GM23248 (cell line): Measurements from ENCODE around the gene CRYBB2. TPM values are rescaled to one million over a fixed set of nuclear protein-coding genes. Genes with fewer than 3 reads are reported as not detected.
A peak's percentile ranks its signal among the peaks of the same experiment; 100 is the strongest.

Experiments used
- DNase-seq: peaks from one replicate; pipeline ENCODE4 v3.0.0-alpha.2; 2015
- H2AFZ ChIP-seq: fragments of 200-600 bp; sonication (generic); 2 replicates; pipeline ENCODE4 v1.6.1; 2016; ENCODE audit warnings: antibody characterized with exemption
- H3F3A ChIP-seq: fragments of 200-600 bp; sonication (generic); 2 replicates; pipeline ENCODE4 v1.6.1; 2016; ENCODE audit warnings: mild to moderate bottlenecking, antibody characterized with exemption, mixed run types; ENCODE audit not compliant: insufficient read depth
- H3K27ac ChIP-seq: fragments of 200-600 bp; sonication (generic); 2 replicates; pipeline ENCODE4 v1.5.1; 2016; ENCODE audit warnings: mild to moderate bottlenecking
- H3K27me3 ChIP-seq: fragments of 200-600 bp; sonication (generic); replicated peaks from 2 replicates; pipeline ENCODE4 v1.6.1; 2016; ENCODE audit warnings: mild to moderate bottlenecking; ENCODE audit not compliant: insufficient read depth
- H3K36me3 ChIP-seq: fragments of 200-600 bp; sonication (generic); 2 replicates; pipeline ENCODE4 v1.6.1; 2016; ENCODE audit warnings: low read depth, mild to moderate bottlenecking
- H3K4me1 ChIP-seq: fragments of 200-600 bp; sonication (generic); 2 replicates; pipeline ENCODE4 v1.6.1; 2016; ENCODE audit warnings: mild to moderate bottlenecking; ENCODE audit not compliant: insufficient read depth
- H3K4me2 ChIP-seq: fragments of 200-600 bp; sonication (generic); one replicate; pipeline ENCODE4 v1.6.1; 2016; ENCODE audit warnings: mild to moderate bottlenecking; ENCODE audit not compliant: unreplicated experiment
- H3K4me3 ChIP-seq: fragments of 200-600 bp; sonication (generic); 2 replicates; pipeline ENCODE4 v1.5.1; 2016; ENCODE audit warnings: mild to moderate bottlenecking
- H3K79me2 ChIP-seq: fragments of 200-600 bp; sonication (generic); 2 replicates; pipeline ENCODE4 v1.6.1; 2016; ENCODE audit warnings: mild to moderate bottlenecking; ENCODE audit not compliant: insufficient read depth
- H3K9ac ChIP-seq: fragments of 200-600 bp; sonication (generic); 2 replicates; pipeline ENCODE4 v1.6.1; 2016; ENCODE audit warnings: mild to moderate bottlenecking
- H3K9me2 ChIP-seq: fragments of 200-600 bp; sonication (generic); 2 replicates; pipeline ENCODE4 v1.6.1; 2016; ENCODE audit warnings: mixed run types, mild to moderate bottlenecking, moderate library complexity; ENCODE audit not compliant: insufficient read depth
- H3K9me3 ChIP-seq: fragments of 200-600 bp; sonication (generic); one replicate; pipeline ENCODE4 v1.6.1; 2017; ENCODE audit warnings: low read depth
- H4K20me1 ChIP-seq: fragments of 200-600 bp; sonication (generic); 2 replicates; pipeline ENCODE4 v1.6.0; 2016; ENCODE audit not compliant: insufficient read depth
- EZH2 ChIP-seq: fragments of 200-600 bp; sonication (generic); IDR thresholded peaks from 2 replicates; pipeline ENCODE4 v1.6.1; 2018; ENCODE audit warnings: antibody characterized with exemption, mild to moderate bottlenecking; ENCODE audit not compliant: insufficient read depth, poor library complexity, severe bottlenecking
- EZH2phosphoT487 ChIP-seq: fragments of 200-600 bp; sonication (generic); IDR thresholded peaks from 2 replicates; pipeline ENCODE4 v1.6.1; 2018; ENCODE audit warnings: antibody characterized with exemption, moderate library complexity, mild to moderate bottlenecking, low read depth; ENCODE audit not compliant: insufficient read depth
- WGBS, 2 experiments: methylation state at CpG; one replicate each; pipeline ENCODE4 v1.1.6; 2015 to 2017; ENCODE audit warnings: low lambda C conversion rate in 2 of 2, low coverage in 1 of 2; ENCODE audit errors: missing lambda C conversion rate in 2 of 2; 5-methylcytosine and 5-hydroxymethylcytosine counted together
- in situ Hi-C: fragments of 300-500 bp; cut with MboI; formaldehyde crosslinking; loops from 2 replicates; pipeline ENCODE4 v1.15.0; 2020
- polyA plus RNA-seq: library from polyadenylated mRNA; unstranded; fragments of >200 nt; fragmentation: Nextera tagmentation; extraction: Ambion mirVana; gene quantifications from 2 replicates; pipeline ENCODE4 v1.2.1, GENCODE V29; 2016
- total RNA-seq: library from RNA; depleted of rRNA; stranded (reverse); fragments of >200 nt; shearing (Covaris generic); gene quantifications from 2 replicates; pipeline ENCODE4 v1.2.3, GENCODE V29; 2014

CRYBB2 gene
- total and polyA plus RNA-seq, 2 experiments from 2014 or later = not detected

GRCh38 chr22:25192406-25192805 lies 27.0 kb upstream of the CRYBB2 start:
- WGBS, 2 experiments = 55 to 58% methylated on average over 12 of the region's 12 CpGs
- Histone ChIP-seq H3K4me1 (no peaks in the 10 kb centered on the region), H3K9me3 (no peaks in the 10 kb centered on the region), H3K9me2 (no peaks in the 10 kb centered on the region), H3K4me3 (no peak overlapping the region), H3K27me3 (no peaks in the 10 kb centered on the region), H2AFZ (no peak overlapping the region), H3K4me2 (no peak overlapping the region), H3K36me3 (no peaks in the 10 kb centered on the region), H3K9ac (no peak overlapping the region), H3F3A (no peaks in the 10 kb centered on the region), H3K27ac (no peak overlapping the region), H4K20me1 (no peaks in the 10 kb centered on the region), H3K79me2 (no peaks in the 10 kb centered on the region)
- in situ Hi-C loops = no loop called here
- no peak for DNase-seq
- TF ChIP-seq EZH2phosphoT487 (no peak), EZH2 (no peak)

GRCh38 chr22:25193130-25193529 lies 26.3 kb upstream of the CRYBB2 start:
- H3F3A ChIP-seq = no peaks in the 10 kb centered on the region
- H3K36me3 ChIP-seq = no peaks in the 10 kb centered on the region
- no peaks in the 10 kb centered on the region for H3K27me3 ChIP-seq
- WGBS, 2 experiments = 27 to 30% methylated on average over 4 of the region's 4 CpGs
- H3K79me2 ChIP-seq = no peaks in the 10 kb centered on the region
- H3K4me3 ChIP-seq = no peak overlapping the region
- no peak for DNase-seq
- in situ Hi-C loops = no loop called here
- TF ChIP-seq EZH2 (no peak), EZH2phosphoT487 (no peak)
- no peaks in the 10 kb centered on the region for H3K9me2 ChIP-seq
- no peak overlapping the region for H3K9ac ChIP-seq
- H3K4me1 ChIP-seq = no peaks in the 10 kb centered on the region
- no peak overlapping the region for H3K27ac ChIP-seq
- no peaks in the 10 kb centered on the region for H4K20me1 ChIP-seq
- no peak overlapping the region for H3K4me2 ChIP-seq
- no peaks in the 10 kb centered on the region for H3K9me3 ChIP-seq
- H2AFZ ChIP-seq = no peak overlapping the region

GRCh38 chr22:25193548-25193947 lies 25.9 kb upstream of the CRYBB2 start:
- WGBS, 2 experiments = 27 to 31% methylated on average over 3 of the region's 3 CpGs
- in situ Hi-C loops = no loop called here
- Histone ChIP-seq H3K9me3 (no peaks in the 10 kb centered on the region), H2AFZ (no peak overlapping the region), H3K27ac (no peak overlapping the region), H4K20me1 (no peaks in the 10 kb centered on the region), H3K36me3 (no peaks in the 10 kb centered on the region), H3K27me3 (no peaks in the 10 kb centered on the region), H3K9me2 (no peaks in the 10 kb centered on the region), H3K4me2 (no peak overlapping the region), H3K79me2 (no peaks in the 10 kb centered on the region), H3K4me3 (no peak overlapping the region), H3F3A (no peaks in the 10 kb centered on the region), H3K9ac (no peak overlapping the region), H3K4me1 (no peaks in the 10 kb centered on the region)
- TF ChIP-seq EZH2phosphoT487 = no peak
- DNase-seq = peak; percentile 7

DNA sequence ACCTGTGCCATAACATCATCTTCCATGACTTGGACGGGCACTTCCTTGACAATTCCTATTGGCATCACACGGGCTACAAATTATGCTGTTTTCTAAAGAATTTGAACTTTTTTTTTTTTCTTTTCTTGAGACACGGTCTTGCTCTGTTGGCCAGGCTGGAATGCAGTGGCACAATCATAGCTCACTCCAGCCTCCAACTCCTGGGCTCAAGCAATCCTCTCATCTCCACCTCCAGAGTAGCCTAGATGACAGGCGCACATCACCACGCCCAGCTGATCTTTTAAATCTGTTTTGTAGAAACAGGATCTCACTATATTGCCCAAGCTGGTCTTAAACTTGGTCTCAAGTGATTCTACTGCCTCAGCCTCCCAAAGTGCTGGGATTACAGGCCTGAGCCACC lies 23.1 kb upstream of the CRYBB2 start:
- Histone ChIP-seq H3K9ac (no peak overlapping the region), H3K79me2 (no peaks in the 10 kb centered on the region), H3K9me3 (no peaks in the 10 kb centered on the region), H3K9me2 (no peaks in the 10 kb centered on the region), H3K36me3 (no peaks in the 10 kb centered on the region), H3K4me3 (no peak overlapping the region), H3K4me2 (no peak overlapping the region), H4K20me1 (no peaks in the 10 kb centered on the region), H3F3A (no peaks in the 10 kb centered on the region), H3K27ac (no peak overlapping the region), H3K27me3 (no peaks in the 10 kb centered on the region), H2AFZ (no peak overlapping the region), H3K4me1 (no peaks in the 10 kb centered on the region)
- TF ChIP-seq EZH2phosphoT487 = no peak
- no peak for TF ChIP-seq EZH2
- 41 to 43% methylated on average over 5 of the region's 5 CpGs for WGBS, 2 experiments
- in situ Hi-C loops = no loop called here
- DNase-seq = no peak

DNA sequence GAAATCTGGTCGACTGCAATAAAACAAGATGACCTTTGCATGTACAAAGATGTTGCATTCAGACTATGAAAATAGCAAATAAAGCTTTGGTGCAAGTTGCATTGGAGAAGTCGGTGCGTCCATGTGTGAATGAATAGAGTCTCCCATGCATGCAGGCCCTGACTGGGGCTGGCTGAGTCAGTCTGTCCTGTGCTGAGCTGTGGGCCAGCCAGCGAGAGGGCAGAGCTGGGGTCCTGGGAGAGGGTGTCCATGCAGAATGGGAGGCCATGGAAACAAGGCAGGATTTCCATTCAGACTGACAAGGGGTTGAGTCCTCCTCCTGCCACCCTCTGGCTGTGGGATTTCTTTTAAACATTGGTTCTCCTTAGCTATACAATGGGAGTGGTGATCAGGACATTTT lies 22.1 kb upstream of the CRYBB2 start:
- Histone ChIP-seq H3K9me3 (no peaks in the 10 kb centered on the region), H3K27me3 (peaks cover 5% of the 10 kb centered on the region; the same call in 1 of the 2 replicates), H3K4me2 (no peak overlapping the region), H3K4me1 (no peaks in the 10 kb centered on the region), H3F3A (no peaks in the 10 kb centered on the region), H4K20me1 (no peaks in the 10 kb centered on the region), H3K36me3 (no peaks in the 10 kb centered on the region), H2AFZ (no peak overlapping the region), H3K9ac (no peak overlapping the region), H3K9me2 (no peaks in the 10 kb centered on the region), H3K4me3 (no peak overlapping the region), H3K27ac (no peak overlapping the region), H3K79me2 (no peaks in the 10 kb centered on the region)
- WGBS, 2 experiments = 44 to 59% methylated on average over 4 of the region's 4 CpGs
- TF ChIP-seq EZH2phosphoT487 = no peak
- TF ChIP-seq EZH2 = no peak
- in situ Hi-C loops = no loop called here
- no peak for DNase-seq
